ENCODE data around the gene TET2.

- TF ChIP-seq, protein P1, sequence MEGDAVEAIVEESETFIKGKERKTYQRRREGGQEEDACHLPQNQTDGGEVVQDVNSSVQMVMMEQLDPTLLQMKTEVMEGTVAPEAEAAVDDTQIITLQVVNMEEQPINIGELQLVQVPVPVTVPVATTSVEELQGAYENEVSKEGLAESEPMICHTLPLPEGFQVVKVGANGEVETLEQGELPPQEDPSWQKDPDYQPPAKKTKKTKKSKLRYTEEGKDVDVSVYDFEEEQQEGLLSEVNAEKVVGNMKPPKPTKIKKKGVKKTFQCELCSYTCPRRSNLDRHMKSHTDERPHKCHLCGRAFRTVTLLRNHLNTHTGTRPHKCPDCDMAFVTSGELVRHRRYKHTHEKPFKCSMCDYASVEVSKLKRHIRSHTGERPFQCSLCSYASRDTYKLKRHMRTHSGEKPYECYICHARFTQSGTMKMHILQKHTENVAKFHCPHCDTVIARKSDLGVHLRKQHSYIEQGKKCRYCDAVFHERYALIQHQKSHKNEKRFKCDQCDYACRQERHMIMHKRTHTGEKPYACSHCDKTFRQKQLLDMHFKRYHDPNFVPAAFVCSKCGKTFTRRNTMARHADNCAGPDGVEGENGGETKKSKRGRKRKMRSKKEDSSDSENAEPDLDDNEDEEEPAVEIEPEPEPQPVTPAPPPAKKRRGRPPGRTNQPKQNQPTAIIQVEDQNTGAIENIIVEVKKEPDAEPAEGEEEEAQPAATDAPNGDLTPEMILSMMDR (IDR thresholded peaks at IDR 0.05): peak in 1 of 6 experiments; percentile 17
- peak in 3 of 4 donors; percentile 70 to 87 (median 82) for TF ChIP-seq POLR2A (IDR thresholded peaks at IDR 0.05)
Measured at GRCh38 chr4:105146276-105147015, at the start of gene TET2.
